Right atrium auricular region (tissue), 2 donors: ENCODE results near the gene C11orf21. TPM values are rescaled to one million over a fixed set of nuclear protein-coding genes. Genes with fewer than 3 reads are reported as not detected.
A peak's percentile ranks its signal among the peaks of the same experiment; 100 is the strongest.

Source experiments
- DNase-seq: peaks from one replicate; pipeline ENCODE4 v3.0.0-alpha.2; 2019; ENCODE audit warnings: low spot score
- H3K27ac ChIP-seq, 2 donors: fragments of 200-600 bp; sonication (generic); 1 replicate in 1 of 2; 2 replicates in 1 of 2; pipeline ENCODE4 v1.5.1; 2016 to 2019
- H3K27me3 ChIP-seq, 2 donors: fragments of 200-600 bp; sonication (generic); one replicate each; pipeline versions ENCODE4 v1.5.1 to v1.6.0; 2017 to 2019
- H3K36me3 ChIP-seq: fragments of 200-600 bp; sonication (generic); one replicate; pipeline ENCODE4 v1.5.1; 2016
- H3K4me1 ChIP-seq, 2 donors: fragments of 200-600 bp; sonication (generic); one replicate each; pipeline versions ENCODE4 v1.5.1 to v1.6.0; 2017 to 2019
- H3K4me3 ChIP-seq, 2 donors: fragments of 200-600 bp; sonication (generic); 1 replicate in 1 of 2; 2 replicates in 1 of 2; pipeline ENCODE4 v1.5.1; 2017 to 2019; ENCODE audit warnings: mild to moderate bottlenecking in 1 of 2, moderate library complexity in 1 of 2
- H3K9me3 ChIP-seq, 2 donors: fragments of 200-600 bp; sonication (generic); one replicate each; pipeline ENCODE4 v1.5.1; 2019
- CTCF ChIP-seq, 2 donors: fragments of 200-600 bp; sonication (generic); IDR thresholded peaks; one replicate each; pipeline ENCODE4 v1.5.1; 2019; ENCODE audit warnings: antibody characterized with exemption in 2 of 2
- total RNA-seq, 2 donors: library from RNA; depleted of rRNA; stranded (reverse); fragments of >200 nt; gene quantifications; one replicate each; pipeline ENCODE4 v1.1.0, GENCODE V29; 2016

Gene C11orf21
- total RNA-seq, 2 donors from 2014 or later, result 1.4 to 11.9 TPM

GRCh38 chr11:2297623-2298030, 4.1 kb downstream of the C11orf21 start:
- no peaks in the 10 kb centered on the region for H3K27me3 ChIP-seq
- H3K27ac ChIP-seq, result no peak overlapping the region
- H3K36me3 ChIP-seq, result no peaks in the 10 kb centered on the region
- H3K4me1 ChIP-seq, result peaks cover 0 to 22% of the 10 kb centered on the region in 2 donors
- no peaks in the 10 kb centered on the region for H3K9me3 ChIP-seq
- no peak for DNase-seq
- no peak overlapping the region for H3K4me3 ChIP-seq
- TF ChIP-seq CTCF (IDR thresholded peaks at IDR 0.05), result no peak

- Histone ChIP-seq H3K4me3 (no peak overlapping the region), H3K27ac (no peak overlapping the region), H3K9me3 (no peaks in the 10 kb centered on the region), H3K36me3 (no peaks in the 10 kb centered on the region), H3K27me3 (no peaks in the 10 kb centered on the region), H3K4me1 (peaks cover 0 to 17% of the 10 kb centered on the region in 2 donors)
- peak; percentile 32 for DNase-seq
- TF ChIP-seq CTCF (IDR thresholded peaks at IDR 0.05), result no peak
Observed at GRCh38 chr11:2296913-2297622, 4.7 kb downstream of the C11orf21 start.

- no peaks in the 10 kb centered on the region for H3K36me3 ChIP-seq
- no peaks in the 10 kb centered on the region for H3K27me3 ChIP-seq
- H3K27ac ChIP-seq, result no peak overlapping the region
- H3K4me1 ChIP-seq, result peaks cover 0 to 17% of the 10 kb centered on the region in 2 donors
- TF ChIP-seq CTCF (IDR thresholded peaks at IDR 0.05), result no peak
- no peak overlapping the region for H3K4me3 ChIP-seq
- peak; percentile 54 for DNase-seq
- H3K9me3 ChIP-seq, result no peaks in the 10 kb centered on the region
Observed at GRCh38 chr11:2295971-2296912, 5.5 kb downstream of the C11orf21 start.

GRCh38 chr11:2294926-2295290, 6.8 kb downstream of the C11orf21 start:
- Histone ChIP-seq H3K4me3 (no peak overlapping the region), H3K27ac (no peak overlapping the region), H3K36me3 (no peaks in the 10 kb centered on the region), H3K27me3 (no peaks in the 10 kb centered on the region), H3K9me3 (no peaks in the 10 kb centered on the region), H3K4me1 (peaks cover 0 to 14% of the 10 kb centered on the region in 2 donors)
- DNase-seq, result no peak
- TF ChIP-seq CTCF (IDR thresholded peaks at IDR 0.05), result no peak

GRCh38 chr11:2293984-2294925, 7.5 kb downstream of the C11orf21 start:
- Histone ChIP-seq H3K36me3 (no peaks in the 10 kb centered on the region), H3K9me3 (no peaks in the 10 kb centered on the region), H3K4me3 (no peak overlapping the region), H3K27me3 (no peaks in the 10 kb centered on the region), H3K4me1 (peaks cover 0 to 12% of the 10 kb centered on the region in 2 donors), H3K27ac (no peak overlapping the region)
- DNase-seq, result peak; percentile 54
- no peak for TF ChIP-seq CTCF (IDR thresholded peaks at IDR 0.05)
